Right lobe of liver (tissue), 4 donors: Measurements from ENCODE around the gene APCS.

ENCODE experiments used
- POLR2A ChIP-seq: fragments of 450-650 bp; IDR thresholded peaks from one replicate; pipeline ENCODE4 v1.6.1; 2017; ENCODE audit warnings: antibody characterized with exemption, mild to moderate bottlenecking
- TF ChIP-seq, protein P1 (sequence below), 4 donors: fragments of 200-600 bp in 3 of 4; fragments of 450-650 bp in 1 of 4; IDR thresholded peaks; one replicate each; pipeline versions ENCODE4 v1.5.1 to v1.8.0; 2016 to 2022; ENCODE audit warnings: antibody characterized with exemption in 4 of 4, mild to moderate bottlenecking in 2 of 4
- donor health status: DM: no; HTN: no; CAD: no.
- donor health status: DM: no; HTN: no; CAD: no.
- donor health status: DM: no; HTN: yes; CAD: no.

DNA sequence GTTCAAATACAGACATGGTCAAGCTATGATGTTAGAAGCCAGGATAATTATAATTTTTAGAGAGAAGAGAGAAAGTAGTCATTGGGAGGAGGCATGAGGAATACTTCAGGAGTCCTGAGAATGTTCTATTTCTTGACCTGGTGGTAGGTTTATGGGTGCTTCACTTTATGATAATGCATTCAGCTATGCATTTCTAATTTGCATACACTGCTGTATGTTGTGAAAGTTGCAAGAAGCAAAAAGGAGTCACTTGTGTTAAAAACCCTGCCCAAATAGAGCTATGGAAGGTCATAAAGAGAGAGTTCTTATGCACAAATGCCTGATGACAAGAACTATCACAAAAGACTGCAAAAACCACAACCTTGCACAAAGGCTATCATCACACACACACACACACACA lies 45.3 kb downstream of the APCS start:
- TF ChIP-seq, protein P1, sequence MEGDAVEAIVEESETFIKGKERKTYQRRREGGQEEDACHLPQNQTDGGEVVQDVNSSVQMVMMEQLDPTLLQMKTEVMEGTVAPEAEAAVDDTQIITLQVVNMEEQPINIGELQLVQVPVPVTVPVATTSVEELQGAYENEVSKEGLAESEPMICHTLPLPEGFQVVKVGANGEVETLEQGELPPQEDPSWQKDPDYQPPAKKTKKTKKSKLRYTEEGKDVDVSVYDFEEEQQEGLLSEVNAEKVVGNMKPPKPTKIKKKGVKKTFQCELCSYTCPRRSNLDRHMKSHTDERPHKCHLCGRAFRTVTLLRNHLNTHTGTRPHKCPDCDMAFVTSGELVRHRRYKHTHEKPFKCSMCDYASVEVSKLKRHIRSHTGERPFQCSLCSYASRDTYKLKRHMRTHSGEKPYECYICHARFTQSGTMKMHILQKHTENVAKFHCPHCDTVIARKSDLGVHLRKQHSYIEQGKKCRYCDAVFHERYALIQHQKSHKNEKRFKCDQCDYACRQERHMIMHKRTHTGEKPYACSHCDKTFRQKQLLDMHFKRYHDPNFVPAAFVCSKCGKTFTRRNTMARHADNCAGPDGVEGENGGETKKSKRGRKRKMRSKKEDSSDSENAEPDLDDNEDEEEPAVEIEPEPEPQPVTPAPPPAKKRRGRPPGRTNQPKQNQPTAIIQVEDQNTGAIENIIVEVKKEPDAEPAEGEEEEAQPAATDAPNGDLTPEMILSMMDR (IDR thresholded peaks at IDR 0.05), result no peak
- no peak for TF ChIP-seq POLR2A
